Astrocyte (in vitro differentiated cells and primary cell): ENCODE results near the gene PCLO.

Experiments
- EZH2 ChIP-seq: IDR thresholded peaks from 2 replicates; pipeline ENCODE4 v1.6.1; 2012; ENCODE audit warnings: mild to moderate bottlenecking, low read length, inconsistent platforms; ENCODE audit not compliant: insufficient read depth
- TF ChIP-seq, protein P1 (sequence below): IDR thresholded peaks from 2 replicates; pipeline ENCODE4 v1.5.1; 2011; ENCODE audit warnings: low read depth, mild to moderate bottlenecking, inconsistent platforms, low read length, moderate library complexity; ENCODE audit not compliant: insufficient read depth

- TF ChIP-seq EZH2: no peak
- TF ChIP-seq, protein P1, sequence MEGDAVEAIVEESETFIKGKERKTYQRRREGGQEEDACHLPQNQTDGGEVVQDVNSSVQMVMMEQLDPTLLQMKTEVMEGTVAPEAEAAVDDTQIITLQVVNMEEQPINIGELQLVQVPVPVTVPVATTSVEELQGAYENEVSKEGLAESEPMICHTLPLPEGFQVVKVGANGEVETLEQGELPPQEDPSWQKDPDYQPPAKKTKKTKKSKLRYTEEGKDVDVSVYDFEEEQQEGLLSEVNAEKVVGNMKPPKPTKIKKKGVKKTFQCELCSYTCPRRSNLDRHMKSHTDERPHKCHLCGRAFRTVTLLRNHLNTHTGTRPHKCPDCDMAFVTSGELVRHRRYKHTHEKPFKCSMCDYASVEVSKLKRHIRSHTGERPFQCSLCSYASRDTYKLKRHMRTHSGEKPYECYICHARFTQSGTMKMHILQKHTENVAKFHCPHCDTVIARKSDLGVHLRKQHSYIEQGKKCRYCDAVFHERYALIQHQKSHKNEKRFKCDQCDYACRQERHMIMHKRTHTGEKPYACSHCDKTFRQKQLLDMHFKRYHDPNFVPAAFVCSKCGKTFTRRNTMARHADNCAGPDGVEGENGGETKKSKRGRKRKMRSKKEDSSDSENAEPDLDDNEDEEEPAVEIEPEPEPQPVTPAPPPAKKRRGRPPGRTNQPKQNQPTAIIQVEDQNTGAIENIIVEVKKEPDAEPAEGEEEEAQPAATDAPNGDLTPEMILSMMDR: no peak
These were observed 104.0 kb downstream of the PCLO start for GRCh38 chr7:83058667-83059066.
